HL-60 (cell line): ENCODE results near the gene TXNDC8.

Experiments
- CTCF ChIP-seq: IDR thresholded peaks from one replicate; pipeline ENCODE4 v1.5.1; 2011; ENCODE audit warnings: low read length, control low read depth, inconsistent platforms; ENCODE audit not compliant: insufficient read depth
- POLR2AphosphoS5 ChIP-seq: IDR thresholded peaks from 2 replicates; pipeline ENCODE4 v1.6.1; 2012; ENCODE audit warnings: low read depth
- REST ChIP-seq: IDR thresholded peaks from 2 replicates; pipeline ENCODE4 v1.6.1; 2012; ENCODE audit warnings: low read depth; ENCODE audit not compliant: insufficient replicate concordance

GRCh38 chr9:110356639-110357395 lies 19.2 kb upstream of the TXNDC8 start:
- TF ChIP-seq POLR2AphosphoS5: no peak
- TF ChIP-seq CTCF: no peak
- no peak for TF ChIP-seq REST
